ENCODE data around the gene PNPLA2.

PNPLA2 gene, protein sequence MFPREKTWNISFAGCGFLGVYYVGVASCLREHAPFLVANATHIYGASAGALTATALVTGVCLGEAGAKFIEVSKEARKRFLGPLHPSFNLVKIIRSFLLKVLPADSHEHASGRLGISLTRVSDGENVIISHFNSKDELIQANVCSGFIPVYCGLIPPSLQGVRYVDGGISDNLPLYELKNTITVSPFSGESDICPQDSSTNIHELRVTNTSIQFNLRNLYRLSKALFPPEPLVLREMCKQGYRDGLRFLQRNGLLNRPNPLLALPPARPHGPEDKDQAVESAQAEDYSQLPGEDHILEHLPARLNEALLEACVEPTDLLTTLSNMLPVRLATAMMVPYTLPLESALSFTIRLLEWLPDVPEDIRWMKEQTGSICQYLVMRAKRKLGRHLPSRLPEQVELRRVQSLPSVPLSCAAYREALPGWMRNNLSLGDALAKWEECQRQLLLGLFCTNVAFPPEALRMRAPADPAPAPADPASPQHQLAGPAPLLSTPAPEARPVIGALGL

DNA sequence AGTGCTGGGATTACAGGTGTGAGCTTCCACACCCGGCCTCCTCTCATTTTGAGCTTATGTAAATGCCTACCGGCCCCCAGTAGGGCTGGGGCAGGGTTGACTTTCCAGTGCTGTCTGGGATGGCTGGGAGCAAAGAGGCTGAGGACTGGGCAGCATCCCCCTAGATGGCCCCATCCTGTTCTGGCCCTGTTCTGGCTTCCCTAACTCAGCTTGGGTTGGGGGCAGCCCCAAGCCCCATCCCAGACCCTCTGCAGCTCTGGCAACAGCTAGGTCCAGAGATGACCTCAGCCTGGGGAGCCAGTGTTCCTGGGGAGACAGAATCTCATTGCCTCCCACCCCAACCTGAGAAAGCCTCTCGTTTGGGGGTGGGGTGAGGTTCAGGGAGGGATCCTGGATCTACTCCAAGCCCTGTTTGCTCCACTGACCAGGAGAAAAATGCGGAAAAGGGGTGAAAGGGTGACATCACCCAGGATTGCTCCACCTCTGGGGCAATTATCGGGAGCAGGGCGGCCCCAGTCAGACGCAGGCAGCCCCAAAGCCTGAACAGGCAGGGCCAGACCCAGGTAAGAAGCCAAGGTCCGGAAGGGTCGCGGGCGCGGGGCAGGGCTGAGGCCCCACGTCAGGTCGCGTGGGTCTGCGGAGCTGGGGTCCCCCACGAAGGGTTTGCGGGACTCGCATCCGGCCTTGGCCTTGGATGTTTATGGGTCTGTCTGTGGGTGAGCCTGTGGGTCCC lies at the start of gene PNPLA2:
Gene PNPLA2 (plus strand): TSS at position 519 of the 733 bp plus-strand sequence. CDS start 805 bp downstream, outside the sequence.
- no peak for DNase-seq

DNA sequence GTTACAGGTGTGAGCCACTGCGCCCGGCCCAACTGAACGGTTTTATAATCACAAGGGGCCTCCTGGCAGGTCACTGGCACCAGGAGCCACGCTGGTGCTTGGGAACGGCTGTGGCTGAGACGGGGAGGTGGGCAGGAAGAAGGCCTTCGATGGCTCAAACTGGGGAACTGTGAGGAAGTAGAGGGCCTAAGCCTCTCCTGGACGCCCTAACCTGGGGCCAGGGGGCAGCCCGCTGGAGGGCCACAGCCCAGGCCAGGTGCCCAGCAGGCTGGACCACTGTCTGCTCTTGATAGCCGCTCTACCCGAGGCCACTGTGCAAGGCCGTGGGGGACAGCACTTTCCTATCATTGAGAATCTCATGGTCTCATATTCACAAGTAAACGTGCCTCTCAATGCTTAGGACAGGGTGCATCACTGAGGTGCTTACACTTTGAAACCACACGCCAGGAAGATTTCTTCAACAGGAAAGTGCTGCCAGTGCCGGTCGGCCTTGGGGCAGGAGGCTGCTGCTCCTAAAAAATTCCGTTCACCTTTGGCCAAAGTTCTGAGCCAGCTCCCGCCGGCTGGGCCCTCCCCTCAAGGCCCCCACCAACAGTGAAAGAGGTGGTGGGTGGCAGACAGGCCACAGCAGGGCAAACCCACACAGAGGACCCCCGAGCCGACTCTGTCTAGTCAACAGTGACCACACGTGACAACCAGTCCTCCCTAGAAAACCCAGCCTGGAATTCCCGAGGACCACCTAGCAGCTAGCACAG lies 48.6 kb upstream of the PNPLA2 start:
- no peak for DNase-seq

DNA sequence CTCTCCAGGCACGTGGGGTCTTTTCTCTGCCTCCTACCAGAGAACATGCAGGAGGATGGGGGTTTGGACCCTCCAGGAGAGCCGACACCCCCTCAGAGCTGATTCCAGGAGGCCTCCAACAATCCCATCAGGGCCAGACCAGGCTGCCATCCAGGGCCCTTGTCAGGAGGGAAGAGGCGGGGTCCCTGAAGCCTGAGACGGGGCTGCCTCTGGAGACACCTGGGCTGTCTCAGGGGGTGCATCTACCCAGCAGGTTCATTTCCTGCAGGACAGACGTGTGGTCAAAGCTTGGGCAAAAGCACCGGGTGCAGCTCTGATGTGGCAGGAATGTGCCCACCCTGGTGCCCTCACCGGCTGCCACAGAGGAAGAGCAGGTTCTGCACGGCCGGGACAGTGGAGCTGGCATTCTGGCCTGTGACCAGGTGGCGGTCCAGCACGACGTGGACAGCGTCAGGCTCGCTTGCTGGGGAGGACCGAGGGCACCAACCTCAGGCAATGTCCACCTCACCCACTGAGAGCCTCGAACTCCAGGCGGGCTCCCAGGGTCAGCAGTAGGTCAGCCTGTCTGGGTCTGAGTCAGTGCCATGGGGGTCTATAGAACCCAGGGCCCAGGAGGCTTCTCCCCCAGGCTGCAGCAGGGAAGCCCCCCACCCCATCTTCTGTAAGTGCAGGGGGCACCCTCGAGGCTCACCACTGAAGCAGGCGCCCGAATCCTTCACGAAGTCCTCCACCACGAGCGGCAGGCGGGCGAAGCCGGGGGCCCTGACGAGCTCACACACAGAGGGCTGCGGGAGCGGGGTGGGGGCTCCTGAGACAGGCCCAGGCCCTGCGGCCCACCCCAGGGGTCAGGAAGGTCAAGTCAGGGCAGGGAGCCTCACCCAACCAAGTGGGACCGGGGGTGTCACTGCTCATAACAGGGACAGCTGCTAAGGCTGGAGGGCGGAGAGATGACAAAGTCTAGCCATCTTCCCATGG lies 47.8 kb upstream of the PNPLA2 start:
- DNase-seq: no peak

DNA sequence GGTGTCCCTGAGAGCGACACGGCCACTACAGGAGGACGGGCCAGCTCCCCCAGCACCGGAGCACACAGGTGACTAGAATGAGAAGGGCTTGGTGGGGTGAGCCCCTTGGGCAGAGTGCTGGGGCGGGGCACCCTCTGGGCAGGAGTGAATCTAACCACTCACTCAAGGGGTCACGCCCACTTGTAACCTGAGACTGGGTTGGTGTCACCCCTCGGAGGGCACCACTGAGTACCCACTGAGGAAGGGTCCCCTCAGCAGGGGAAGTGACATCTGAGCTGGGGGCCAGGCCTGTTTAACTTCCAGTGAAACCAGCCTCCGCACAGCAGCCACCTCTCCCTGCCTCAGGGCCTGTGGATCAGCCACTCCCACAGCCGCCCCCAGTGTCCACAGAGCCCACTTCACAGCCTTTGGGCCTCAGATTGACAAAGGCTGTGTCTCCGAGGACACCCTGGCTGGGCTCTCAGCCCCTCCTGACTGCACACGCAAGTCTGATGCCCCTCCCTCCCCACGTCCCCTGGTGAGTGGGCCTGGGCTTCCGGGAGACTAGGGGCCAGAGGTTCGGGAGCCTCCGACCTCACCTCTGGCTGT lies 47.0 kb upstream of the PNPLA2 start:
- DNase-seq: no peak

DNA sequence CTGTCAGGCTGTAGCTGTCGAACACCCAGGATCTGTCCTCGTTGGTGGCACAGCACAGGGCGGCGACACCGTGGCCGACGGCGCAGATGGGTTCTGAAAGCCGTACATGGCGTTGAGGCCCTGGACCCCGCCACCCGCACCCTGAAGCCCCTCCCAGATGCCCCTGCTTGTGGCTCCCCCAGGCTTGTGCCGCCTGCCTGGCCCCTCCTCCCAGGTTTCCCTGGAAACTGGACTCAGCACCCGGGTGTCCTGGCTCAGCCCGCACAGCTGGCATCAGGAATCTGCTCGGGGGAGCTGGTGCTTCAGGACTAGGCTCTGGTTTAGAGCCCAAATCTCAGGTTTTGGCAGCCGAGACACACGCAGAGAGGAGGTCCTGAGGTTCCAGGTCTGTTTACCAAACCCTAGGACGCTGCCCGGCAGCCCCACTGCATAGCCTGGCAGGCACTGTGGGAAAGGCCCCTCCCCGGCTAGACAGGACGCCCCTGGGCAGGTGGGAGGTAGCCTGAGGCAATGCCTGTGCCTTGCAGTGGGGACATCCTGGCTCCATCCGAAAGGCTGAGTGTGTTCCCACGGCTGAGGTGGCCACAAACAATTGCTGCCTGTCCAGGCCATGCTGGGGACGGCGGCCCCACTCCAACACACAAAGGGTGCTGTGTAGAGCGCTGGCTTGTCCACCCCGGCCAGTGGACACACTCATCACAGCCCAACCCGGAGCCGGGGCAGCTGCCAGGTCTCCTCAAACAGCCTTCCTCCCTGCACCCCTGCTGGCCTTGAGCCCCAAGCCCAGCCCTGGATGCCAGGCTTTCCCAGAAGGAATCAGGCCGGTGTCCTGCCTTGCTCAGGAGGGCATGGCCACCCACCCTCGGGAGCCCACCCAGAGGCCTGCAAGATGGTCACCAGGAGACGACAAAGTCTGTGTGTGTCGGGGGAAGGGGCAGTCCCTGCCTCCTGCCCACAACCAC lies 46.0 kb upstream of the PNPLA2 start:
- no peak for DNase-seq

DNA sequence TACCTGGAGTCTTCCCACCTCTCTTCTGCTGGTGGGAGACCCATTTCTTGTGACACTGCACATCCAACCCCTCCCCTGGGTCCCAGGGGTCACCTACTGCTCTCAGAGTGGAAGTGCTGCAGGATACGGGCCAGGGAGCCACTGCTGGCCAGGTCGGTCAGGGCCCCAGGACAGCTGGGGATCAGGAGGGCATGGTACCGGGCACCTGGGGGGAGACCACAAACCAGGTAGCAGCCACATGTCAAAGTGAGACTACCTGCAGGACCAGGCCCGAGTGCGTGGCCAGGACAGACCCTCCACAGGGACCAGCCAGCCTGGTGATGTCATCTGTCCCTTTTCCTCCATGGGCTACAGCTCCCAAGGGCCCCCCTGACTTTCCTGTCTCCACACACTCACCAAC lies 45.3 kb upstream of the PNPLA2 start:
- no peak for DNase-seq

DNA sequence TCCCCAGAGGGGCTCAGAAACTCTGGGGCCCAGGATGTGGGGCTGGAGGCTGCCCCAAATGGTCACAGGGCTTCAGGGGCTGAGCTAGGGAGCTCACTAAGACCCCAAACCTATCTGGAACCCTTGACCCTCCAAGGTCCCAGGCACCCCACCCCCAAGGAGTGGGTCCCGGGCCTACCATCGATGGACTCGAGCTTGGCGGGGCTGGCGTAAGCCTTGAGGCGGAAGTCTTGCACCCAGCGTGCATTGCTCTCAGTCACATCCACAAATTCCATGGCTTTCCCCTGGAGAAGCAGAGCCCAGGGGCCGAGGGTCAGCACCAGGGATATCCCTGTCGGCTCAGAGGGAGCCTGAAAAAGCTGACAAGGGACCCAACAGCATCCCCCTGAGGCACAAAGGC lies 44.9 kb upstream of the PNPLA2 start:
- no peak for DNase-seq

DNA sequence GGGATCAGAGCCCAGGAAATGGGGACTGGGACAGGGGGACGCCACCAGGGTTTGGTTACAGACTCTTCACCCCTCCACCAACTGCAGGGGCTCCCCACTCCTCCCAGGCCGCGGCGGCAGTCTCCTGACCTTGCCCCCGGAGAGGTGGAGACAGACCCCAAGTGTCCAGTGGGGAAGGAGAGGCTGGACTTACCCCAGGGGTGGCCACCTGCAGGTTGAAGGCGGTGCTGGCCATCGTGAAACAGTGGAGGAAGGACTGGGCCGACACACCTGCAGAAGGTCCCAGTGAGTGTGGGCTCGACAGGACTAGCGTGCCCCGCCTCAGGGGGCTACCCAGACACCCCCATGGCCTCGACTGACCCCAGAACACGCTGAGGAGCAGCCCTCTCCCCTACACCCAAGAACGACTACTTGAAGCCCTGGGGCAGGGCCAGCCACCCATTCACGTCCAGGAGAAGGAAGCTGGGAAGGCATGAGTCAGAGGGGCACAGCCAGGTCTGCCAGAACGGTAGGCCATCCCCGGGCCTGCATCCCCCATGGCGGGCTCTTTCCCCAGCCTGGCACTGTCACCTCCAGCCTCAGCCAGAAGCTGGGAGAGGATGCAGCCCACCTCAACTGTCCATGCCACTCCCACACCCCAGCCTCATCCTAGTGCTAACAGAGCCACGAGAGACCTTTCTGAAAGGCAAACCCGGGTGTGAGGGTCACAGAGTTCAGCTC lies 43.7 kb upstream of the PNPLA2 start:
- DNase-seq: no peak

DNA sequence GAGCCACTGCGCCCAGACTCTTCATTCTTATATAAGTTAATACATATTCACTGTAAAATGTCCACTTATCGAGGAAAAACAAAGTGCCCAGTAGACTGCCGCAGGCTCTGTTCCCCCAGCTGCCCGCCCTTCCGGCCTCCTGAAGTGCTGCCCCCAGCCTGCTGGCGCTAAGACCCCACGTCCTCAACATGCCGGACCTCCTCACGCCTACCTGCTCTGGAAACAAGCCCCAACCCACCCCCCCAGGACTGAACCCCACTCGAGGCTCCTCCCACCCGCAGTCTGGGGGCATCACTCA lies 42.5 kb upstream of the PNPLA2 start:
- DNase-seq: no peak

DNA sequence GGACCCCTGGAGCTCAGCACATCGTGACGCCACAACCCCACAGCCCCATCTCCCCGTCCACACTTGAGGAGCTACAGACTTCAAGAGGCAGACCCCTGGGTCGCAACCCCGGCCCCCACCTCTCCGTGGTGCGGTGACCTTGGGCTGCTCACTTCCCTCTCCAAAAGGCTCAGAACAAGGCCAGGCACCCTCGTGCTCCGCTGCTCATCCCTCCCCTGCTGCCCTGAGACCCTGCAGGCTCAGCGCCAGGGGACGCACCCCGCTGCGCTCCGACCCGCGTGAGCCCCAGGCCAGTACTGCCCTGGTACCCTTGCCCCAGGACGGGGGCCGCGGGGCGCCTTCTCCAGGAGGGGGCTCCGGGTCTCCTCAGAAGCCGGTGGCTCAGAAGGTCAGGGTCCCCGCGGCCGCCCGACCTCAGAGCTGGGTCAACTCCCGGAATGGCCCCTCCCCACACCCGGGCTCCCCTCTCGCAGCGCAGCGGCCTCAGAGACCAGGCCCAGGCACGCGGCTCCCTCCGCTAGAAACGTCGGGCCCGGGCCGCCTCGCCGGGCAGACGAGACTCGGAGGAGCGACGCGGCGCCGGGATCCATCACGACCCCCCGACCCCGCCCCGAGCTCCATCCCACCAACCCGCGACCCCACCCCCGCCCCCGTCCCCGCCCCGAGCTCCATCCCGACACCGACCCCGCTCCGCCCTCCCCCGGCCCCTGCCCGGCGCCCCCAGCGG lies 42.0 kb upstream of the PNPLA2 start:
- DNase-seq: peak; percentile 67

DNA sequence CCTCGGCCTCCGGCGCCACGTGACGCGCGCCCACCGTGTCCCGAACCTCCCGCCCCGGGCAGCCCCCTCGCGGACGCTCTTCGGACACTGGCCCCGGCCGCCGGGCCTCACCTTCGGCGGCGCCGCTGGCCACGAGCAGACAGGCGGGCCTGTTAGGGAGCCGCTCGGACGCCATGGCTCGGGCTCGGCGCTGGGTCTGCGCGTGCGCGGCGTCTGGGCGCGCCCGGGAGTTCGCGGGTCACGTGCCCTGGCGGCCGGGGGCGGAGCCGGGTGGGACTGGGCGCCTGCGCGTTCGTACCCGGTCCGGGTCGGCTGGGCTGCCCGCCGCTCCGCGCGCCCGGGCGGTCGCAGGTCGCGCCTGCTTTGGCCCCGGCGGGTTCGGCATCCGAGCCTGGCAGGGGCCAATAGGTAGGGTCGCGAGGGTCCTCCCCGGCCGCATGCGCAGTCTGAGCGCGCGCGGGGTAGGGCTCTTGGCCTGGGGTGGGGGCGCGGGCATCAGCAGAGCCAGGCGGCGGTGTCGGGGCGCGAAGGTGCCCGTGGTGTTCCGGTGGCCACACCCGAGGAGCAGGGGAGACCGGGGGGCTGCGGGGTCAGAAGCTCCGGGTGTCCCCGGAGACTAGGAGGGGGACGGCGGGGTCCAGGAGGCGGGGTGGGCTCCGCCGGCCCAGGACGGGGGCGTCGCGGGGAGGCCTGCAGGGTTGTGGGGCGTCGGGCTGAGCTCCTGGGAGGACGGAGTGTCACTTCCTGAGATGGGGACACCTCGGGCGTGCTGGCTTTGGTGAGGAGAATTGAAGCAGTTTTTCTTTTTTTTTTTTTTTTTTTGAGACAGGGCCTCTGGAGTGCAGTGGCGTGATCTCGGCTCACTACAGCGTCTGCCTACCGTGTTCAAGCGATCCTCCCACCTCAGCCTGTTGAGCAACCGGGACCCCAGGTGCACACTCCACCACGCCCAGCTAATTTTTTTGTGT lies 41.1 kb upstream of the PNPLA2 start, which contains the start of gene GATD1:
Gene GATD1 (minus strand): TSS at position 200 of the 968 bp plus-strand sequence. CDS start 25 bp downstream, at position 175.
- peak; percentile 96 for DNase-seq

DNA sequence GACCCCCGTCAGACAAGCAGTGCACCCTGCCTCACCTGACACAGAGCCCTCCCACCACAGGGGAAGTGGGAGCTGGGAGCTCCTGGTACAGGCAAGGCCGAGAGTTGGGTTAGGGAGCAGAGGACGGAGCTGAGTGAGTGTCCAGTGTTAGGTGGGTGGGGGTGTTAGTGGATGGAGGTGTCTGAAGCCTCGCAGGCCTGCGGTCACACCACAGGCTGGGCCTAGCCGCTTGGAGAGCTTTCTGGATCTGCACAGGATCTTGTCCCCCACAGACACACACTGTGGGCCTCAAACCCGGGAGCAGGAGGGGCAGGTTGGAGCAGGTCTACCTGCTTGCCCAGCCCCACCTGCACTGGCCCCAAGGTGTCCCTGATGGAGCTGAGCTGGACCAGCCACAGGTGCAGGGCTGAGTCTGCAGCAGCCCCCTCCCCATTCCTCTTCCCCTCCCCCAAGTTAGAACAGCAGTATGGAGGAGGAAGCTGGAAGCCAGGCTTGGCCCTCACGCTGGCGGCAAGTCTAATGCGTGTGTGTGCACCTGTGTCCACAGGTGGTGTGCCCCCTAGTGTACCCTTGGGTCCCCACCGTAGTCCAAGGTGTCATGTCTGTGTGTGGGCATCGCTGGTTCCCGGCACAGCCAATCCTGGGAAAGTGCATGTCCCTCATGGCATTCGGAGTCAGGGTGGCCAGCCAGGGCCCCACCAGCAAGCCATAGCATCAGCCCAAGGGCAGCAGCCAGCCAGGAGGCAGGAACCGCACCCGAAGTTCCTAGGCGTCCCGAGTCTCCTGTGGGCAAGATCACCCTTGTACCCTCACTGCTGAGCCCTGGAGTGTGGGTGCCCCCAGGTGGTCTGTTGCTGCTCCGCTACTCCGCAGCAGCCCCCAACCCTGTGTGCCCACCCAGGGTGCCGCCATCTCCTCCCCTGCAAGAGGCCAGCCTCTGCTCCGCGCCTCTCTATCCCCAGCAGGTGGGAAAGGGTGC lies 39.4 kb upstream of the PNPLA2 start:
- DNase-seq: no peak

DNA sequence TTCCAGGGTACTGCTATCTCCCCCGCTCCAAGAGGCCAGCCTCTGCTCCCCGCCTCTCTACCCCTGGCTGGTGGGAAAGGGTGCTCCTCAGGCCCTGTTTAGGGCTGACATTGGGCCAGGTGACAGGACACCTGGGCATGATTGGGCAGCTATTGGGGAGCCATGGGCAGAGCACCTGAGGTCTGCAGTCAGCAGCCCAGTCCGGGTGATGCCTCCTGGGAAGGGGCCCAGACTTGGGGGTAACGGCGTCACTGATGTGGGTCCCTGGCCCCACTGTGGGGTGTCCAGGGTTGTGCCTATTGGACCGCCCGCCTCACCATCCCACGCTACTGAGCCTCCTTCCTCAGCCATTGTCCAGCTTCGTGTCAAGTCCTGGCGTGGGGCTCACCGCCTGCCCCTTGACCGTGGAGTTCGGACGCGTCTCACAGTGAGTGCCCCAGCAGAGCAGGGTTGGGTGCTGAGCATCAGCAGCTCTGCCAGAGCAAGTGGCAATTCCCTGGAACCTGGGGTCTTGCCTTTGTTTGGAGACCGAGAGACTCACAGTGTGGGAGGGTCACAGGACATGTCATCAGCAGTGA lies 38.7 kb upstream of the PNPLA2 start:
- no peak for DNase-seq

DNA sequence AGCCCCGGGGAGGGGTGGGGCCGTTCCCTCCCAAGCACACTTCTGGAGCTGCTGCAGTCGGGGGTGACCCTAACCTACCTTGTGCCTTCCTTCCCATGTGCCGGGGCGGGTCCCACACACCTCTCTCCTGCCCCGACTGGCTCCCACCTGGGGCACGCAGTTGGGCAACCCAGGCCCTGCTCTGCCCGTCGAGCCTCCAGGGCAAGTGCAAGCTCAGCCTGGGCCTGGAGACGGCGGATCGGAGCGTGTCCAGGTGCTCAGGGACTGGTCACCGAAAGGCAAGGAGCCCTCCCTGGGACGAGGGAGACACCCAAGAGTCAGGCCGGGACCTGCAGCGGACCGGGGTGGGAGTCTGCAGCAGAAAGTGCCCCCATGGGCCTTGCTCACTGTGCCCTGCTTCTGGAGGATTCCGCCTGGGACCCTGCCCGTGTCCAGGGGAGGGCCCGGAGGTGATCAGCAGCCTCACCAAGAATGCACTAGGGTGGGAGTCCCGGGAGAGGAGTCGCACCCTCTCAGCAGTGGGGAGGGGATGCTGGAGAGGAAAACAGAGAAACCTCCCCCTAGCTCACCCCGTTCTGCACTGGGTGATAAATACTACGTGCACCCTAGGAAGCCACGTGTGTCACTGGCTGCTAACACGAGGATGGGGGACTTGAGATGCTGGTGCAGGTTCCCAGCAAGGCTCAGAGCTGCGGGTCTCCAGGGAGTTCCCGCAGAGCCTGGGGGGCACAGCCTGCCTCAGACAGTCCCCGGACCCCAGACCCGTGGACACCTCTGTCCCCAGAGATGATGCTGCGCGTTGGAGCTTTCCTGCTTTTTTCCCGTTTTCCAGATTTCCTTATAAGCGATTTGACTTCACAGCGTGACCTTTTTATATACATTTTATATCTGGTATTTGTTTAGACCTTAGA lies 36.2 kb upstream of the PNPLA2 start:
- no peak for DNase-seq

DNA sequence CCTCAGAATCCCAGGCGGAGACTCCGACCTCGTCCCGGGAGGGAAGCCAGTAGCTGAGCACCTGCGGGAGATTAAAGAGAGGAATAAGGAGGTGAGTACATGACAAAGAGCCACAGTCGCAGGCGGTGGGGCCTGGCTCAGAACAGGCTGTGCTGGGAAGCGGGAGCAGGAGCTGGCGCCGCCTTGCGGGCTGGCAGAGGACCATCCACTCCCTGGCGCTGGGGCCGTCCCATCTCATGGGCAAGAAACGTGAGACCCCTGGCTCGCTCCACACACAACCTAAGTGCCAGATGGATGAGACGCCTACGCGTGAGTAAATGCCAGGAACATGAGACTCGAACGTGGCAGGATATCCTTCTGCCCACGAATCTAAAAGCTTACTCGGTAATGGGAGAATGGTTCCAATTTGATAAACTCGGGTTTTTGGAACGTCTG lies 35.1 kb upstream of the PNPLA2 start:
- peak; percentile 84 for DNase-seq

Measured in hematopoietic multipotent progenitor cell treated with erythropoietin and hydrocortisone succinate and interleukin-3 and kit ligand, for 4 days (in vitro differentiated cells).